ENCODE data around the gene HSD17B2.
"Not testable (repeated sequence)": the region's sequence is repeated elsewhere in the genome, so short reads cannot be mapped to it uniquely, and the experiment has no call there.

DNA sequence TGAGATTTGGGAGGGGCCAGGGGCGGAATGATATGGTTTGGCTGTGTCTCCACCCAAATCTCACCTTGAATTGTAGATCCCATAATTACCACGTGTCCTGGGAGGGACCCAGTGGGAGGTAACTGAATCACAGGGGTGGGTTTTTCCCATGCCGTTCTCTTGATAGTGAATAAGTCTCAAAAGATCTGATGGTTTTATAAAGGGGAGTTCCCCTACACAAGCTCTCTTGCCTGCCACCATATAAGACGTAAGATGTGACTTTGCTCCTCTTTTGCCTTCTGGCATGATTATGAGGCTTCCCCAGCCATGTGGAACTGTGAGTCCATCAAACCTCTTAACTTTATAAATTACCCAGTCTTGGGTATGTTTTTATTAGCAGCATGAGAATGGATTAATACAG is 25.3 kb upstream of the HSD17B2 start:
- TF ChIP-seq, protein P1, sequence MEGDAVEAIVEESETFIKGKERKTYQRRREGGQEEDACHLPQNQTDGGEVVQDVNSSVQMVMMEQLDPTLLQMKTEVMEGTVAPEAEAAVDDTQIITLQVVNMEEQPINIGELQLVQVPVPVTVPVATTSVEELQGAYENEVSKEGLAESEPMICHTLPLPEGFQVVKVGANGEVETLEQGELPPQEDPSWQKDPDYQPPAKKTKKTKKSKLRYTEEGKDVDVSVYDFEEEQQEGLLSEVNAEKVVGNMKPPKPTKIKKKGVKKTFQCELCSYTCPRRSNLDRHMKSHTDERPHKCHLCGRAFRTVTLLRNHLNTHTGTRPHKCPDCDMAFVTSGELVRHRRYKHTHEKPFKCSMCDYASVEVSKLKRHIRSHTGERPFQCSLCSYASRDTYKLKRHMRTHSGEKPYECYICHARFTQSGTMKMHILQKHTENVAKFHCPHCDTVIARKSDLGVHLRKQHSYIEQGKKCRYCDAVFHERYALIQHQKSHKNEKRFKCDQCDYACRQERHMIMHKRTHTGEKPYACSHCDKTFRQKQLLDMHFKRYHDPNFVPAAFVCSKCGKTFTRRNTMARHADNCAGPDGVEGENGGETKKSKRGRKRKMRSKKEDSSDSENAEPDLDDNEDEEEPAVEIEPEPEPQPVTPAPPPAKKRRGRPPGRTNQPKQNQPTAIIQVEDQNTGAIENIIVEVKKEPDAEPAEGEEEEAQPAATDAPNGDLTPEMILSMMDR (IDR thresholded peaks at IDR 0.05; ENCODE audit: low read length): not testable (repeated sequence)
- TF ChIP-seq EZH2 (IDR thresholded peaks at IDR 0.05; ENCODE audit: borderline replicate concordance, low read length): not testable (repeated sequence)
